Activated CD4-positive, CD25-positive, alpha-beta regulatory T cell treated with anti-CD3 and anti-CD28 coated beads, Interleukin-2, amount 50 U/mL, for 72 hours (primary cell): ENCODE data around the gene ZDHHC11.
"Not testable (repeated sequence)": the region's sequence is repeated elsewhere in the genome, so short reads cannot be mapped to it uniquely, and the experiment has no call there.

ENCODE experiments used
- DNase-seq: peaks from one replicate; pipeline ENCODE4 v3.0.0; 2021

Gene ZDHHC11

DNA sequence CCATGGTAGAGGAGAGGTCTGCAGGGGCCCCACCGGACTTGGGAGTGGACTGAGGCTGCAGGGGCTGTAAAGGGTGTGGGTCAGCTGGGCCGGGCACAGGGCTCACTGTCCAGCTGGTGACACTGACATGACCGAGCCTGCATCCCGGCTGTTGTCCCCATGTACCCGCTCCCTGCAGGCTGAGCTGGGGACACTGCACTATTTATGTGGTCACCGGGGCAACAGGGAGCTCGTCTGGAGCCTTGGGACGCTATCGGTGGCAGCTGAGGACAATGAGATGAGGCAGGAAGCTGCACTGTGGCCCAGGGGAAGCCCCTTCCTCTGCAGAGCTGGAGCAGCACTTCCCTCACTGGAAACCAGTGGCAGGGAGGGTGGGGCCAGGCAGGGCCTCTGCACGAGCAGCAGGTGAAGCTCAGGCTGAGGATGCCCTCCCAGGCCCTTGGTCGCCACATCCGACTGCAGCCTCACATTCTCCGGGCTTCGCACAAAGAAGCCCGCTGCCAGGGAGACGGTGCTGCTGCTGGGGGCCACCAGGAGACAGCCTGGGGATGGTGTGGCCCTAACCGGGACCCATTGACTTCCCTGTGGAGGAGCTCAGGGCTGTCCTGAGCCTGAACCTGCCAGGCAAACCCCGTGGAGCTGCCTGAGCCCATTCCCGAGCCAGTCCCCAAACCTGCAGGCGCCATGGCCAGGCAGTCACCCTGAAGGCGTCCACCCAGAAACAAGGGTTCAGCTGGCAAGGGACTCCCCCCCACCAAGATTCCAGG, 92.7 kb downstream of the ZDHHC11 start:
- DNase-seq = no peak

DNA sequence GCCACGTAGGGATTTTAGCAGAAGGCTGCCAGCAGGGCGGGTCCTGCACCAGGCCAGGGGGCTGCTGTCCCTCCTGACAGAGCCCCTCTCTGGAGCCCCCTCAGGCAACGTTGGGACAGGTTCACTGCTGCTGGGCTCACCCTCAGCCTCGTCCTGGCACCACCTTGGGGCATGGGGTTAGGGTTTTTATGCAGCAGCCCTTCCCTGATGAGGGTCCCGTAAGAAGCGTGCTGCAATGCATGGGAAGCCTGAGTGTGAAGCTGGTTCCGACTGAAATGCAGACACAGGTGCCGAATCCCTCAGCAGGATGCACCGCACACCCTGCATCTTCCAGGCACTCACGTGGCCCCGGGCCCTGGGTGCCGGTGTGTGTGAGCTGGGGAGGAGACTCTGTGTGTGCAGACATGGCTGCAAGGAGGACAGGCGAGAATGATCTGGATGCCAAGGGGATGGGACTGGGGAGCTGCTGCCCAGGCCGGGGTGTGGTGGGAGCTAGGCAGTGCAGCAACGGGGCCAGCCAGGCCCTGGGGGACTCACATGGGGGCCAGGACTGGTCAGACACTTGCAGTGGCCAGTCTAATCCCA, 93.3 kb downstream of the ZDHHC11 start:
- no peak for DNase-seq

DNA sequence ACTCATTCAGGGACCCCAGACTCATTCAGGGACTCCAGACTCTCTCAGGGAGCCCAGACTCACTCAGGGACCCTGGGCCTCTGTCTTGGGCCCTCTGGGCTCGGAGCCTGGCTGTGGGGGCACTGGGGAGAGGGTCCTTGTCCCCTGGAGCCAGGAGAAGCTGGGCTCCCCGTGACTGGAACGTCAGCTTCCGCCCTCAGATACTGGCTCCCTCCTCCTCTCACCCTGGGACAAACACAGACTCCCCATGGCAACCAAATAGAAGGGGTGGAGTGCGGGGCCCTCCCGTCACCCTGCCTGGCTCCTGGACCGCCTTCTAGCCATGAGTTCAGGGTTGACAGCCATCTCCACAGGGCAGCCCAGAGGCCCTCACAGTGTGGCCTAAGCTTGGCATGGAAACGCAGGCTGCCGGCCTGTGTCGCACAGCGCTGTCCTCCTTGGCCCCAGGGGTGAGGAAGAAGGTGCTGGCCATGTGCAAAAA, 93.9 kb downstream of the ZDHHC11 start:
- no peak for DNase-seq

DNA sequence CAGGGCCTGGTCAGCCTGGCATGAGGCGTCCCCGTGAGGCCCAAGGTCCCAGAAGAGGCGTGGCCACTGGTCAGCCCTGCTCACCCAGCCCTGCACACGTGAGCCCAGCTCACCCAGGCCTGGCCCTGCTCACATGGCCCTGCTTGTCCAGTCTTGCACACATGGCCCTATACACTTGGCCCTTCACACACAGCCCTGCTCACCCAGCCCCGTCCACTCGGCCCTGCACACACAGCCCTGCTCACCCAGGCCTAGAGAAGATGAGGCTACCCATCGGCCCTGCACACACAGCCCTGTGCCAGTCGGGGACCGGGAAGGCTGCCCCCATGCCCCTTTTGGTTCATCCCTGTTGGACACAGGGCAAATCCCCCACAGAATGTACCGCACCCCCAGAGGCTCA, 94.6 kb downstream of the ZDHHC11 start:
- no peak for DNase-seq

DNA sequence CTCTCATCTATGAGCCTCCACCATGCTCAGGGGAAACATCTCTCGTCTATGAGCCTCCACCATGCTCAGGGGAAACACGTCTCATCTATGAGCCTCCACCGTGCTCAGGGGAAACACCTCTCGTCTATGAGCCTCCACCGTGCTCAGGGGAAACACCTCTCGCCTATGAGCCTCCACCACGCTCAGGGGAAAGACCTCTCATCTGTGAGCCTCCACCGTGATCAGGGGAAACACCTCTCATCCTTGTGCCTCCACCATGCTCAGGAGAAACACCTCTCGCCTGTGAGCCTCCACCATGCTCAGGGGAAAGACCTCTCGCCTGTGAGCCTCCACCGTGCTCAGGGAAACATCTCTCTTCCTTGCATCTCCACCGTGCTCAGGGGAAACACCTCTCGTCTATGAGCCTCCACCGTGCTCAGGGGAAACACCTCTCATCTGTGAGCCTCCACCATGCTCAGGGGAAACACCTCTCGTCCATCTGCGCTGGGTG, 96.6 kb downstream of the ZDHHC11 start:
- DNase-seq = not testable (repeated sequence)

DNA sequence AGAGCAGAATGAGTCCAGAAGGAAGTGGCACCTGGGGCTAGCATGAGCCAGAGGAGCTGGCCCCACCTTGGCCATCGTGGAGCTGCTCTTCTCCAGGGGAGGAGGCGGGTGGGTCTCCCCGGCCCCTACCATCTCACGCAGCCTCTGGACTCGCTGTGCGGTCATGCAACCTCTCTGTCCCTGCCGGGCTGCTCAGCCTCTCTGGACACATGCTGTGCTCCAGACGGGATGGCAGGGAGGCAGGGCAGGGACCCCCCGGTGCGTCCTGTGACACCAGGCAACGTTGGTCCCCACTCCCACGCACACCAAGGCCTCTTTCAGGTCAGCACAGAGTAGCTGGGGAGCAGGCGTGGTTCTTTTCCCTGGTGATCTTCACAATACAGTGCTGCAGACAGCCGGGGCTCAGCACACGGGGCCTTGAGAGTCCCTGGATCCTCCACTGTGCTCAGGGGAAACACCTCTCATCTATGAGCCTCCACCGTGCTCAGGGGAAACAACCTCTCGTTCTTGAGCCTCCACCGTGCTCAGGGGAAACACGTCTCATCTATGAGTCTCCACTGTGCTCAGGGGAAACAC, 97.1 kb downstream of the ZDHHC11 start:
- DNase-seq = not testable (repeated sequence)

DNA sequence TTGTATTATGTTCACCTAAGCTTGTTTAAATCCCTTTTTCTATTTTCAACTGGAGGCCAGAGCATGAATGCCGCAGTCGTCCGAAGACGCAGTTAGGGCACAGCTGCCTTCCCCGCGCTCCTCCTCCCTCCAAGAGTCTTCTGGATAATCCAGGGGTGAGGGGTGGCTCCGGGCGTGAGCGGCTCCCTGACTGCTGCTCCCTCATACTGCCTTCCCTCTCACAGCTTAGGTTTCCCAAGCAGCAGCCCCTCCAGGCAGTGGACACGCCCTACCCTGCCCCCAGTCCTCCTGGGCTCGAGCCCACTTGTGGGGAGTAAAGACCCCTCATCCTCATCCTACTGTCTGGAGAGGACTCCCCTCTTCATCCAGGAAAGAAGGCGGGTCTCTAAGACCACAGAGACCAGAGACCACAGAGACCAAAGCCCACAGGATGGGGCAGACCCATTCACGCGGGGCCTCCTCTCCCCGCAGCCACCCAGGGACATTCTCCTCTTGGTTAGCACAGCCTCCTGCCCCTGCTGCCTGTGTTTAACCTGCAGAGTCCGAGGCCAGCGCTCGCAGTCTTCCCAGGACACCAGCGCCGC, 98.2 kb downstream of the ZDHHC11 start:
- not testable (repeated sequence) for DNase-seq

DNA sequence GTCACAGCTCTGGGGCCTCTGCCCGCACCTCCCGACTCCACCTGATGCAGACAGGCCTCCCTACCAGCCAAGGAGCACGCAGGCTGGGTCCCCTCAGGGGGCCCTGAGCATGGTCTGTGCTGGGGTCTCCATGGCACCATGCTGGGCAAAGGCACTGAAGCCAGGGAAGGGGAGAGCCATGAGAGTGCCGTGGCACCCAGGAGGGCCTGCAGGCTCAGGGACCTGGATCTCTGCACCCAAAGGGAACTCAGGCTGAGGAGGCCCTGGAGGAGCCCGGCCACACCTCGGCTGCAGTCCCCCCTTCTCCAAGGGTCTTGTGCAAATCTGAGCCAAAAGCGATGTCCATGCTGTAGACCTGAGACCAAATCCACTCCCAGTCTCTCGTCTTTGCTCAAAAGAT, 98.8 kb downstream of the ZDHHC11 start:
- not testable (repeated sequence) for DNase-seq

DNA sequence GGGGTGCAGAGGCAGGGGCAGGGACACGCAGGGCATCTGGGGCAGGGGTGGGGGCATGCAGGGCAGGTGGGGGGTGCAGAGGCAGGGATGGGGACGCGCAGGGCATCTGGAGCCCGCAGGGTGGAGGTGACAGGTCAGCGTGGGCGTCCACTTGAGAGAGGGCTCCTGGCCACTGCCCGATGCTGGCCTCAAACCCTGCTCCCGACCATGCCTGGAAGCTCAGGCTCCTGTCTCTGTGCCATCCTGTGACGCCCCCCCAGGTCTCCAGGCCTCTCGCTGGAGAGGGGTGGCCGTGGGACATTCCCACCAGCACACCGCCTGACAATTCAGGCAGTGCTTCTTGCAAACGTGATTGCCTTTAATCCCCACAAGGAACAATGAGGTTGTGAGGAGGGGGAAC, 99.3 kb downstream of the ZDHHC11 start:
- DNase-seq = no peak

DNA sequence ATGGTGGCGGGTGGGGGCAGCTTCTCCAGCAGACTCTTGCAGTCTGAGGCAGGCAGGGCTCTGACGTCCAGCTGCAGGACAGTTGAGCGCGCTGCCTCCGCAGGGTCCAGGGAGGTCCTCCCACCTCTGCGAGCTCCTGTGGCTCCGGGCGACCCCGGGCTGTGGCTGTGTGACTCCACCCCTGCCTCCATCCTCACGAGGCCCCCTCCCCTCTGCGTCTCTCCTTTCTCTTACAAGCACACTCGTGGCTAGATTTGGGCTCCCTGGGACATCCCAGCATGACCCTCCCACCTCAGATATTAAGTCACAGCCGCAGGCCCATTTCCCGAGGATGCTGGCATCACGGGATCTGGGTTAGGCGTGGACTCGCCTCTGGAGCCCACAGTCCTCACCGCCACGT, 100.6 kb downstream of the ZDHHC11 start:
- not testable (repeated sequence) for DNase-seq

DNA sequence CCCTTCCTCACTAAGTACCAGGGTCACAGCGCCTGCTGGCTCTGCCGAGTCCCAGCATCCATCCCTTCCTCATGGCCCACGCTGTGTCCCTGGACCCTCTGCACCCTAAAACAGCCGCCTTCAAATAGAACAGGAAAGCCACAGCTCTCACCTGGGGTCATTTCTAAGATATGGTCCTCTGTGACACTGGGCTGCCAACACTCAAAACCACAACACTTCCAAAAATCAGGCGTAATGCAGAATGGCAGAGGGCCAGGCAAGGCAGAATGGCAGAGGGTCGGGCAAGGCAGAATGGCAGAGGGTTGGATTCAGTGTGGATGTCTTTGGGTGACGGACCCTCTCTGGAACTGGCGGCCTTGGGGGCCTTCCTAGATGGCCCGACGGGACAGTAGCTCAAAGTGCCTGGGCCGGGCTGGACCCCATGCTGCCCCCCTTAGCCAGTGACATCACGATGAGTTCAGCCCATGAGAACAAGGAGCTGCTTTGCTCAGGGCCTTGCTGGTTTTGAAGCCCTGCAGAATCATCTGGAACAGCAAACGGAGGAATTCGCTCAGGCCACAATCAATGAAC, 101.6 kb downstream of the ZDHHC11 start:
- no peak for DNase-seq

DNA sequence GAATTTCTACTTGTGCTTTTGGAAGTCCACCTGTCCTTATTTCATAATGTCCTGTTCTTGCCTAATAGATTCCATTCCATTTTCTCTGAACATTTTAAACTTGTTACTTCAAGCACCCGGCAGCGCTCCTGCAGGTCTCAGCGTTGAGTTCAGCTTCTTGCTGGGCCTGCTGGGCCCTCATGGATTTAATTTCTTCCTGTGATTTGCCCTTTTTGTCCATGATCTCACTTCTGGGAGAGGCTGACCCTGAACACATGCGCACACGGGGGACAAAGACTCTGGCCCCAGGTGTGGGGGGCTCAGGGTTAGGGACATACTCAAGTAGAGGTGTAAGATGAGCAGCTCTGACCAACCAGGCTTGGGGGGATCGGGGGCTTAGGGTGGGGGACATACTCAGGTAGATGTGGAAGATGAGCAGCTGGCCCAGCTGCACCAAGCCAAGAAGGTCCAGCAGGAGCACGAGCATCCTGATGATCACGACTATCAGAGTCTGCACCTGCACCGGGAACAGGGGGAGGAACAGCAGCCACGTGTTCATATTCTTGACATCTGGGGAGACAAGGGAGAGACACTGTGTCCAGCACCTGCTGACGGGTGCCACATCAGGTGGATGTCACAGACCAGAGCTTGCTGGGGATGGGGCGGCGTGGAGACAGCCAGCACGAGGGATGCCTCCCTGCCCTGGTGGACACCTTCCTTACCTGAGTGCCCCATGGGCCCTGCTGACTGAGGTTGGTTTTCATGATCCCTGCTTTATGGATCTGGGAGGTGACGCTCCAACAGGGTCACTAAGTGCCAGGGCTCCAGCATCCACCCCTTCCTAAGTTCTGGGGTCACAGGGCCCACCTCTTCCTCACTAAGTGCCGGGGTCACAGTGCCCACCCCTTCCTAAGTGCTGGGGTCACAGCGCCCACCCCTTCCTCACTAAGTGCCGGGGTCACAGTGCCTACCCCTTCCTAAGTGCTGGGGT, 102.5 kb downstream of the ZDHHC11 start:
- DNase-seq = not testable (repeated sequence)

DNA sequence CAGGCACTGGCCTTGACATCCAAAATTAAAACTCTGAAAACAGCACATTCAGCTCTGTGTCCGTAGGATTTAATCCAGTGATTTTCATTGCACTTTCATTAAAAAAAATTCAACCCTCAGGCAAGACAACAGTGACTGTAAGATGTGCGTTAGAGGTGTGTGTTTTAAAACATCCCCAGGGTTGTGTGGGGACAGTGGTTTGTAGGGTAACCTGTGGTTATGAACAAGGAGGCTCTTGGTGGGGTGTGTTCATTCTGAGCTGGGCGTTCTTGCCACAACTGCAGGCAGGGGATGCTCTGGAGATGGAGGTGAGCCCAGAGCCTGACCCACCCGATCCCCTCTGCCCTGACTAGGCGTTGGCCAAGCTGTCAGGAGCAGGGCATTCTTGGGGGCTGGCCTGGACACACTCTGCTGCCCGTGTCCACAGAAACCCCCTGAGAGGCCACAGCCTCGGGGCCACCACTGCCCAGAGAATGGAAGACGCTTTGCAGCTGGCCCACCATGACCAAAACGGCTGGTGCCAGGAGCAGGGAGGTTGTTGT, 103.4 kb downstream of the ZDHHC11 start:
- DNase-seq = not testable (repeated sequence)

DNA sequence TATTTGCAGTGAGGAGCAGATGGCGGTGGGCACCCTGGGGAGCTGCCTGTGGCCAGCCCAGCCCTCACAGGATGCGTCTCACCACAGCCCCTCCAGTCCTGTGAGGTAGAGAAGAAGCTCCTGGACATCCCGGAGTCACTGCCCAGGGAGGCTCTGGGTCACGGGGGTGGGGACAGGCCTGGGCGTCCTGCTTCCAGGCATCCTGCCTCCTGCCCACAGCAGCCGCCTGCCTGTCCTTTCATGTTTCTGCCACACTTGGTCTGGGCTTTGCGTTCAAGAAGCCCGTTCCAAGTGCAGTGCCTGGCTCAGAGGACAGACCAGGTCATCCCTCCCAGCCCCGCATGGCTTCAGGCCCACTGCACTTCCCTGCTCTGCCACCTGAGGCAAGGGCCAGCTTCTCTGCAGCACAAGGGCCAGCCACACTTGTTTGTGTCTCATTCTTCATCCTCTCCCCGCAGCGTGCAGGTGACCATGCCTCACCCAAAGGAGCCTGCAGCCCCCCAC, 104.5 kb downstream of the ZDHHC11 start:
- DNase-seq = no peak
